GM10847 (cell line): ENCODE data around the gene TUG1.

Experiments used
- POLR2A ChIP-seq: IDR thresholded peaks from 2 replicates; pipeline ENCODE4 v1.6.1; 2011; ENCODE audit not compliant: insufficient read length; ENCODE audit errors: extremely low read depth

TUG1 gene

DNA sequence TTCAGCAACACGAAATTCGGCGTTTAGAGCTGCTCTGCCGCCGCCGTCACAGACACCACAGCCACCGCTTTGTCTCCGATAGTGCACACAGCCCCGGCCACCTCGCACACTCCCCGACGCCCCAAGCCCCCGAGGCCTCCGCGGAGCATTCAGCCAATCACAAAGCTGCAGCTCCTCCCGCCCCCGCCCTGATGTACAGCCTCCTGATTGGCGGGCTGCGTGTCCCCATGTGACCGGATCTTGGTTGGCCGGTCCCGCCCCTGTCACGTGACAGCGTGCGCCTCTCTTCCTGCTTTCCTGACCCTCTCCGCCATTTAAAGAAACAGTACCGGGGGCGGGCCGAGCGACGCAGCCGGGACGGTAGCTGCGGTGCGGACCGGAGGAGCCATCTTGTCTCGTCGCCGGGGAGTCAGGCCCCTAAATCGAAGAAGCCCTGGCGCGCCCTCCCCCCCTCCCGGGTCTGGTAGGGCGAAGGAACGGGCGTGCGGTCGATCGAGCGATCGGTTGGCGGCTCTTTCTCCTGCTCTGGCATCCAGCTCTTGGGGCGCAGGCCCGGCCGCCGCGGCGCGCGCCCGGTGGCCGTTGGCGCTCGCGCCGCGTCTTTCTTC is at the start of gene TUG1:
TSS of gene TUG1 (plus strand) at position 342 of the 608 bp plus-strand sequence.
- TF ChIP-seq POLR2A, result peak; percentile 66

DNA sequence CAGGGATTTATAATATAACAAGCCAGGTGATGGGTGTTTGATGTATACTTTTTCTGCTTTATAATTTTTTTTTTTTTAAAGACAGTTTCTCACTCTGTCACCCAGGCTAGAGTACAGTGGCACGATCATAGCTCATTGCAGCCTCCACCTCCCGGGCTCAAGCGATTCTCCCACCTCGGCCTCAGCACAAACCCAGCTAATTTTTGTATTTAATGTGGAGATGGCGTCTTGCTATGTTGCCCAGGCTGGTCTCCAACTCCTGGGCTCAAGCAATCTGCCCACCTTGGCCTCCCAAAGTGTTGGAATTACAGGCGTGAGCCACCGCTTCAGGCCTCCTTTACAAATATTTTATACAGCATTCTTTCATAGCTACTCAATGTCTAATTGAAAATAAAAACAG is 49.1 kb upstream of the TUG1 start:
- TF ChIP-seq POLR2A, result no peak

DNA sequence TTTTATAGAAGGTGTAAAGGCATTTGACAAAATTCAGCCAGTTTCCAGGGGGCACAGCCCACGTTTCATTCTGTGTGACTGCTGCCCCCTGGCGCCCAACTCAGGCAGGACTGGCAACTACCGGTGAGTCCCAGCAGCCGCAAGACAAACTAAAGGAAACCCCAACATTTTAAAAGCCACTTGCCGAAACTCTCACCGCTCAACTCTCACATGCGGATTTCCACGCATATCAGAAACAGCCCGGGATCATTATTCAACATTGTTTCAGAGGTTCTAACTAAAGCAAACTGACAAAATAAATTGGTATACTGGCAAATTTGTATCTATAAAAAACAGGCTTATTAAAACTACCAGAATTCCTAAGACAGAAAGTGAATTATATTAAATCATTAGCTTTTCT is 48.7 kb upstream of the TUG1 start:
- no peak for TF ChIP-seq POLR2A

DNA sequence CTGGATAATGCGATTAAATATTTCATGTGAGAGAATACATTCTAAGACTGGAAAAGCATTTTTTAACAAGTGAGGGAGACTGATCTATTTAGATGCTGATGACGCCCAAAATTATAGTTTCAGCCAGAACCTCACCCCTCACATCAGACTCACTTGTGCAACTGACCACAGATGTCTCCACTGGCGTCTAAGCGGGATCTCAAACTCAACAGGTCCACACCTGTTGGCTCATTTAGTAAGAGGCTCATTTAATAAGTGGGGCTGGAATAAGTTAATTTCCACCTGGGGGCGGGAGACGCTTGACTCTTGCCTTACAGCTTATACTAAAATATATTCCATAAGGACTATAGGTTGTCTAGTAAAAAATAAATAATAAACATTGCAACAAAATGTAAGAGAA is 48.0 kb upstream of the TUG1 start:
- no peak for TF ChIP-seq POLR2A

DNA sequence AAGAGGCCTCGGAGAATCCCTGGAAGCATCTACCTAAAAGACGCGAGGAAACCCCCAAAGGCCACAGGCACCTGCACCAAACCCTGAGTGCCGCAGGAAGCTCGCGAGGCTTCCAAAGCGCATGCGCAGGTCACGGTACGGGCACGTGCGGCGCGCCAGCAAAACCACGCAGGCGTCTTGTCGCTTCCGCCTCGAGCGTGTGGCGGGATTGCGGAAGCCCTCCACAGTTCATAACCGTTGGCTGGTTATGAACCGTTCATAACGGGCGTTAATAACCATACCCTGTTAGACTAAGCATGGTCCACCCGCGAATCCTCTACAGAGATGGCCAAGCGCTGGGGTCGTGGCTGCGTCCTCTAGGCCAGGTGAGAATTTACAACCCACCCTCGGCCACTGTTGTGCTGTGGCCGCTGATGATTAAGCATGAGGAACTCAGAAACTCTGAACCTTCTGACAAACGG is 46.9 kb upstream of the TUG1 start:
- TF ChIP-seq POLR2A, result peak; percentile 43

DNA sequence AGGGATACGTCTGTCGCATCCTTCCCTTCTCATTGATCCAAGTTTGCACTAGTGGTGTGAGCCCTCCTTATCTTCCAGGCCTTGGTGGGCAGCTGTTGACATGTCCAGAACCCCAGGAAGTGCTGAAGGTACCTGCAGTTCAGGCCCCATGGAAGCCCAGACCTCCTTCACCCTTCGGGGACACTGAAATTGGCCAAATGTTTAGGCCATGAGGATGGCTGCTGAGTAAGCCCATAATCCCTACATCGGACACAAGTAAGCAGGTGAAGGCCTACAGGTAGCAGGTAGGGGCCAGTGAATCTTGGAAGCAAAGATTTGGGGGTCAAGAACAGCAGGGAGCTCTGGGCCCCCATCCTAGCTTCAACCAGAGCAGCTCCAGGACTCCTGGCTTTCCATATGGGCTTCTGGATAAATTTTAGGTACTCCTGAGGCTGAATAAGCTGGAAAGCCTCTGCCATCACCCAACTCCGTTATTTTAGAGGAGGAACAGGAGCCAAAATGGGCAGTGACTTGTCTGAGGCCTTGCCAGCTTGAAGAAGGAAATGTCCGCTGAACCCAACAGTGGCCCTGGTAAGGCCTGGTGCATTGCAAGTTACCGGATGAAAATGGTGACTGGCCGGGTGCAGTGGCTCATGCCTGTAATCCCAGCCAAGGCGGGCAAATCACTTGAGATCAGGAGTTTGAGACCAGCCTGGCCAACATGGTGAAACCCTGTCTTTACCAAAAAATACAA is 45.7 kb upstream of the TUG1 start:
- TF ChIP-seq POLR2A, result no peak

DNA sequence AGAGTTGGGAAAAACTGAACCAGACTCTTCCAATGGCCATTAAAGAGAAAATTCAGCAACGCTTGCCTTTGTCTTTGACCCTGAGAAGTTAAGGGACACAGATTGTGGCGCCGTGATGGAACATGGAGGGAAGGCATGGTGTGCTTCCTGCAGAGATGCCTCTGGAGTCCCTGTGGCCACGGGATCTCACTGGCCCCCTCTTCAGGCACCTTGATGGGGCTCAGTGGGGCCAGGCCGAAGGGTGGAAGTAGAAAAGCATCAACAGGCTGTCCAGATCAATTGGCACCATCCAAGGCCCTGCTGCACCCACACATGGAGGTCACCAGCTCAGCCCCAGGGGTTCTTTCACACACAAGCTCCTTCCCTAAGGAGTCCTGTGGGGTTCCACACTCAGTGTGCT is 43.4 kb upstream of the TUG1 start:
- no peak for TF ChIP-seq POLR2A

DNA sequence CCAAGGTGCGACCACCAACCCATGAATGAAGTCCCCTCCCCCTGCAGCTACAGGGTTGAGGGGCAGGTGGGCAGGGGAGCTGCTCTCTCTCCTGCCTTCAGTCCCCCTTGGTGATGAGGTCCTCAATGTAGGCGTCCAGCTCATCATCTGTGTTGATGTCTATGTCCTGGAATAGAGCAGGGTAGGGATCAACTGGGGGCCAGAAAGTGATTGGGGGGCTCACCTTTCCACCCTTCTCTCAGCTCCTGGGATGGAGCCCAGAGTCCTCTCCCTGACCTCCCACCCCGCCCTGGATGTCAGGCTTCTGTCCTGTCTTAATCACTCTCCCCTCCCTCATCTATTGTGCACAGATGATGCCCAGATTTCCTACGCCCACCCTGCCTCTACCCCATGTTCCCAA is 42.4 kb upstream of the TUG1 start:
- TF ChIP-seq POLR2A, result no peak

DNA sequence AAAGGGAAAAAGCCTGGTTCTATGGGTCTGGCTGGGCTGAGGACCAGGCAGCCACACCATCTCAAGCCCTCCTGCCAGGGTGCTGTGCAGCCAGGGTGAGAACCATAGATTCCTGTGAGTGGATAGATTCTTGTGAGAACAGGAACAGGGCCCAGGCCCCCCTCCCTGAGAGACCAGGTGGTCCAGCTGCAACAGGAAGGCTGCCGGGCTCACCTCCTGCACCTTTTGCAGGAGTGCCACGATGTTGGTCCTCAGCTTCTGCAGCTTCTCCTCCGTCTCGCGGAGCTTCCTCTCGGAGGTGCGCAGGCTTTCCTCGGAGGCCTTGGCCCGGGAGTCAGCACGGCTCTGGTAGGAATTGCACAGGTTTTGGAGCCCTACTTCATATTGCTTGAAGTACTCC is 41.3 kb upstream of the TUG1 start:
- TF ChIP-seq POLR2A, result no peak

DNA sequence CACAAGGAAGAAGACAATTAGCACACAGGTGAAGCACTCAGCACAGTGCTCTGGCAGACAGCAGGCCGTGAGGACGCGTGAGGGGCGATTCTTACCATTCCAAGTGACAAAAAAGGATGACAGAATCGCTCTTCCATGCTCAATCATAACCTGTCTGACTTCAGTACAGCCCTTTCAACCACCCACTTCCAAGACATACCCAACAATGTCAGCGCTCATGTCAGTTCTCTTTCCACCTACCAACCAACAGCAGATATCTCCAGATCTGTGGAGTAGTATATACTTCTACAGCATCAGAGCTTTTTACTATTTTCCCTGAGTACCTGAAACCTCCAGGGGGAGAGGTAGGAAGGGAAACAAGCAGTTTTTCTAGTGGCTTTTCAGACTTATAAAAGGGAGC is 40.7 kb upstream of the TUG1 start:
- no peak for TF ChIP-seq POLR2A

DNA sequence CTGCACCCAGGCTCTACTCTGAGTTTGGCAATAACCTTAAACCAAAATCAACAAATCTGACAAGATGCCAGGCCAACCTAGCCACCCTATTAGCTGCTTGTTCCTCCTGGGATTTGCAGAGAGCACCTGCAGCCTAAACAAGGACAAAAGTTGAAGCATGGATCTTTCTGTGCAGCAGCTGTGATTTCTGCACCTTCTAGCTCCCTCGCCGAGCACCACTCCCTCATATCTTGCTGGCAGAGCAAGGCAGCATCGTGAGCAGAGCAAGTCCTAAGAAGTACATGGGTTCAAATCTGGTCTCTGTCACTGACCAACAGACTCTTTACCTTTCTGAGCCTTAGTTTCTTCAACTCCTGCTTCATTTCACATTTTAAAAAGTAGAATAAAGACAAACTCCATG is 38.8 kb upstream of the TUG1 start:
- TF ChIP-seq POLR2A, result no peak

DNA sequence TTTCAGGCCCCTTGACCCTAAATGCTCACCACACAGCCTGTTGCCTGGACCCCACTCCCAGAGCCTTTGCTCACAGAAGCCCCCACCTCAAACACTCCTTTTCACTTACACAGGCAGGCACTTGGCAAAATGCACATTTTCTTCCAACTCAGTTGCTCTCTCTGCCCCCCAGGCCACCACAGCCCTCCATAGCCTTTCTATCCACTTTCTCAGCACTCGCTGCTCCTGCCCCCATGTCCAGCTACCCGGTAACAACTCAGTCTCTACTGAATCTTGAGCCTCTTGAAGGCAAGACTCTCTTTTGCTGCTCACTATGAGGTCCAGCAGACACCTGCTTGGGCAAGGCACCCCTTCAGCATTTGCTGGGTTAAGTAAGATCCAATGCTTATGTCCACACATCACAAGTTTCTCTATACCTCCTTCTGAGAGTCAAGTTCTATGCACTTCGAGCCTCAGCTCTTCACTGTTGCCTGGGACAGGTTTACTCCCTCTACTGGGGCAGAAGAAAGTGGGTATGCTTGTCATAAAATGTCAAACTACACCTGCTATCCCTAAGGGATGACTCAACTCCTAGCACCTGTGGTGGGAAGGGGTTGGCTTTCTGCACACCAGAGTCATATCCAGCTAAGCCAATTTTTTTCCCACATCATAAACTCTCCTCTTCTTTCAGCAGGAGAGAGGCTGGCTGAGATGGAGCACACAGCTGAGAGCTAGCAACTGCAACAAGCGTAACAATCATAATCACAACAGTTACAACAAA is 37.3 kb upstream of the TUG1 start:
- no peak for TF ChIP-seq POLR2A

DNA sequence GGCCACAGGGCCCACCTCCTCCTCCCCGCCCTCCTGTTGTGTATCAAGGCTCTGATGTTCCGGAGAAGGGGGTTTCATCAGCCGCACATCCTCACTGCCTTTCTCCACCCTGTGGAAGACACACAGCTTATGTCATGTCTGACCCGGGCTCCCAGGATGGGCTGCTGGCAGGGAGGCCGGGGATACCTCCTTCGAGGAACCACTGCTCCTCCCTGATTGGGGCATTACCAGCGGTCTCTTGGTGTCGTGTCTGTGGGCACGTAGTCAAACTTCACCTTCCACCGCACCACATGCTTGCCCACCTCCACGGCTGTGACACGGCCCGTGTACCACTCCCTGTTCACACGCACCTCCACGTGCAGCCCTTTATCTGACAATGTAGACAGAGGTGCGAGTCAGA is 36.4 kb upstream of the TUG1 start:
- no peak for TF ChIP-seq POLR2A

DNA sequence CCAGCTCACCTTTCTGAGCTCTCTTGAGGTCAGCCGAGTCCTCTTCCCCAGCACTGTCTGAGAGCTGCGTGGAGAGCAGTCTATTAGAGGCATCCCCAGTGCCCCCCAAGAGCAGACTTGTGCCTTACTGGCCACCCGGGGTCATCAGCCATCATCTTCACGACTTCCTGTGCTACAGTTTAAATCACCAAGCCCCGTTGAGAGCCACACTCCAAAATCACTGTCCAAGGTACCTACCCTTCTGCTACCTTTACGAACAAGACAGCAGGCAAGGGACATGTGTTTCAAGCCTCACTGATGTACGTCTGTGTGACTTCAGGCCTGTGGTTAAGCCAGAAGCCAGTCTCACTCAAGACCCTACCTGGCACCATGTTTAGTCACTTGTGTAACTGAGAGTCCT is 35.6 kb upstream of the TUG1 start:
- no peak for TF ChIP-seq POLR2A

DNA sequence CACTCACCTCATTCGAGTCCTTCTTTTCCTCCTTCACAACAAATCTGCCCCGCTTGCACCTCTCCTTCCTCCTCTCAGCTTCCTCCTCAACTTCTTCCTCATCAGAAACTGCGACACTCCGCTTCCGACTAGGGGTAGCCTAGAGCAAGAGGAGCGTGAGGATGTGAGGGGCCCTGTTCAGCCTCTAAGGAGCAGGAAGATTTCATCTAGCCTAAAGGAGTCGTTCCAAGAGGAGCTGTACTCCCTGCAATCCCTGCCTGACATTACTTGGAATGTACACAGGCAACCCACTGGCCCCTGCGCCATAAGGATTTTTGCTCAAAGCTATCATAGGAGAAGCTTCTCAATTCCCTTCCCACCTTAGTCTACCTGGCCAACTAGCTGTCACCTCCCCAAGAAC is 35.0 kb upstream of the TUG1 start:
- no peak for TF ChIP-seq POLR2A

DNA sequence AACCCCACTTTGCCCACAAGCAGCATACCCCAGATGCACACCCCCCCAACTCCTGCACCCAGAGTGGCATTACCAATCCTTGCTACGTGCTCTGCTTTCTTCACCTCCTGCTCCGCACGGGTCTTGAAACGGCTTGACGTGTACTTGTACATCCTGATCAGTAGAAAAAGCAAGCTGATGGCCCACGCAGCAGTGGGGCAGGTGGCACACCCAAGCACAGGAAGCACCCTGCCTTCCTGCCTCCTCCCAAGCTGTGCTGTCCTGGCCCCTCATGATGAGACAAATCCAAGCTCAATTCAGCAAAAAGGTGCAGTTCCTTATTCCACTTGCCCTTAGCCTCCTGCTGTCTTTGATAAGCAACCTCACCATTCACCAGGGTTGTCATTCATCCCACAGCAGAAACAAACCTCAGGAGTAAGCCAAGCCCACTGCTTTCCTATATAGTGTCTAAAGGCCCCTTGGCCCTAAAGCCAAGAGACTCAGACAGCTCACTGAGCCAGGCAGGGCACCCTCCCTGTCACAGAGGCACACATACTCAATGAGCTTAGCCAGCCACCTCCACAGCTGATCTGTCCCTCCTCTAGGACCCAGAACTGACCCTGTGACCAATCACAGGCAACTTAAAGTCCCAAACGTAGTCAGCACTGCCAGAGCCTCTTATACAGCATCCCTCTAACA is 28.2 kb upstream of the TUG1 start:
- no peak for TF ChIP-seq POLR2A

DNA sequence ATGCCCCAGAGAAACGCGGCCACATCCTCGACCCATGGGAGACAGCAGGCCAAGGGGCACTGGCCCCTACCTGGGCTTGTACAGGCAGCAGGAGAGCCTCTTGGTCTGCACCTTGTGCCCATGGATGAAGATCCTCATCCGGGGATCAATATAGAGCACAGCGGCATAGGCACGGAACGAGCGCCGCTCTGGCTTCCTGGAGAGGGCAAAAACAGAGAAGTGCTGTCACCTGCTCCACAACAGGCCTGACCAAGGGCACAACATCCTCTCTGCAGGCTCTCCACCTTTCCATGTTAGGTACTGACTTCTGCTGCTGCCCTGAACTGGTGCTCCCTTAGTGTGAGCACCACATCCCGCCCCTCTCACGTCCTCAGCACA is 27.7 kb upstream of the TUG1 start:
- no peak for TF ChIP-seq POLR2A
